ENCODE data around the gene TBC1D22A. TPM values are rescaled to one million over a fixed set of nuclear protein-coding genes. Genes with fewer than 3 reads are reported as not detected.

The TBC1D22A gene
- polyA plus RNA-seq, 1 donor from 2014 or later: 9.3 TPM

DNA sequence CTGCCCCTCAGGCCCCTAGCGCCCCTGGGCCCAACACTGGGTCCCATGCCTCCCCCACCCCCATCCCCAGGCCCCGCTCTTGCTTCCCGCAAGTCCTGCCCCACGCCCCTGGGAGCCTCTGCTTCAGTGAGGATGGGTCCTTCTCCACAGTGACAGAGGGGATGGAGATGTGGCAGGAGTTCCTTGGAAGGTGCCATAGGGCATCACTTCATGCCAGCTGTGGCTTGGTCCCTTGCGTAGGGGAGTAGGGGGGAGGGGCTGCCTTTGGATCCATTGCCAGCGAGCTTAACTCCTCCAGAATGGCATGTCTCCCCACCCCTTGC, 9.5 kb upstream of the TBC1D22A start:
- H4K20me1 ChIP-seq (ENCODE audit: insufficient read depth): no peaks in the 10 kb centered on the region
- H3K27me3 ChIP-seq (ENCODE audit: insufficient read depth, low read depth, low read length): no peaks in the 10 kb centered on the region
- H3K4me3 ChIP-seq (ENCODE audit: low read length): no peak overlapping the region
- TF ChIP-seq SMC3 (conservative IDR thresholded peaks at IDR 0.05; ENCODE audit: poor library complexity): no peak
- no peak for TF ChIP-seq CTCF (IDR thresholded peaks at IDR 0.05; ENCODE audit: poor library complexity, severe bottlenecking)
- no peak for TF ChIP-seq RAD21 (conservative IDR thresholded peaks at IDR 0.05)
- no peak for TF ChIP-seq POLR2AphosphoS5 (IDR thresholded peaks at IDR 0.05)
- no peak for TF ChIP-seq EZH2 (IDR thresholded peaks at IDR 0.05; ENCODE audit: borderline replicate concordance, insufficient read depth, low read length, poor library complexity, severe bottlenecking)
- TF ChIP-seq REST (IDR thresholded peaks at IDR 0.05; ENCODE audit: borderline replicate concordance): no peak
- TF ChIP-seq MXI1 (conservative IDR thresholded peaks at IDR 0.05; ENCODE audit: poor library complexity, severe bottlenecking): no peak
- no peak for TF ChIP-seq TAF1 (IDR thresholded peaks at IDR 0.05; ENCODE audit: low read depth)
- TF ChIP-seq EP300 (conservative IDR thresholded peaks at IDR 0.05; ENCODE audit: poor library complexity, severe bottlenecking): no peak
- no peaks in the 10 kb centered on the region for H3K9me2 ChIP-seq (ENCODE audit: insufficient read depth, low read length)
- no peak overlapping the region for H3K4me2 ChIP-seq (ENCODE audit: low read length)
- H3K9me3 ChIP-seq (ENCODE audit: low read length): peaks cover 4% of the 10 kb centered on the region
- H2AFZ ChIP-seq (ENCODE audit: low read depth, low read length): no peak overlapping the region
- H3K27ac ChIP-seq (ENCODE audit: low read length): no peak overlapping the region
- H3K9ac ChIP-seq (ENCODE audit: low read length): no peak overlapping the region
- no peaks in the 10 kb centered on the region for H3K79me2 ChIP-seq (replicated peaks; ENCODE audit: insufficient read depth, low read length)
- H3K36me3 ChIP-seq (ENCODE audit: insufficient read depth, low read length): no peaks in the 10 kb centered on the region
- H3F3A ChIP-seq (ENCODE audit: insufficient read depth, low read length, poor library complexity, severe bottlenecking): no peaks in the 10 kb centered on the region

DNA sequence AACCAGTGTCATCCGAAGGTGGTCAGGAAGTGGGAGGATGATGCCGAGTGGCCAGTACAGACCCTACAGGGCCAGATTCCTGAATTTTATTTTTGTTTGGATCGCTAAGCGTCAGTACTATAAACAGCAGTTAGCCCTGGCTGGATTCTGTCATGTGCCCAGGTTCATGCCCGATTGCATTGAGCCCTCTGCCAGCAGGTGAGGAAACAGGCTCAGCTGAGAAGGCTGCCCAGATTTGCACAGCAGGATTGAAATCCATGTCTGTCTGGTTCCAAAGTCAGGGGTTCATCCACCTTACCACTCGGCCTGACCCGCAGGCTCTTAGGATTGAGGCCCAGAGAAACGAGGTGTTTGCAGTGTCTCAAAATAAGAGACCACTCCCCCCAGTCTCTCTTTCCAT, 9.1 kb upstream of the TBC1D22A start:
- no peak overlapping the region for H3K4me3 ChIP-seq (ENCODE audit: low read length)
- H4K20me1 ChIP-seq (ENCODE audit: insufficient read depth): no peaks in the 10 kb centered on the region
- H3K9ac ChIP-seq (ENCODE audit: low read length): no peak overlapping the region
- no peak overlapping the region for H3K27ac ChIP-seq (ENCODE audit: low read length)
- no peak overlapping the region for H3K4me2 ChIP-seq (ENCODE audit: low read length)
- TF ChIP-seq SMC3 (conservative IDR thresholded peaks at IDR 0.05; ENCODE audit: poor library complexity): no peak
- no peak for TF ChIP-seq POLR2AphosphoS5 (IDR thresholded peaks at IDR 0.05)
- no peak for TF ChIP-seq REST (IDR thresholded peaks at IDR 0.05; ENCODE audit: borderline replicate concordance)
- TF ChIP-seq RAD21 (conservative IDR thresholded peaks at IDR 0.05): no peak
- no peak for TF ChIP-seq EP300 (conservative IDR thresholded peaks at IDR 0.05; ENCODE audit: poor library complexity, severe bottlenecking)
- TF ChIP-seq CTCF (IDR thresholded peaks at IDR 0.05; ENCODE audit: poor library complexity, severe bottlenecking): no peak
- H3F3A ChIP-seq (ENCODE audit: insufficient read depth, low read length, poor library complexity, severe bottlenecking): no peaks in the 10 kb centered on the region
- H2AFZ ChIP-seq (ENCODE audit: low read depth, low read length): no peak overlapping the region
- H3K79me2 ChIP-seq (replicated peaks; ENCODE audit: insufficient read depth, low read length): no peaks in the 10 kb centered on the region
- H3K27me3 ChIP-seq (ENCODE audit: insufficient read depth, low read depth, low read length): no peaks in the 10 kb centered on the region
- H3K9me3 ChIP-seq (ENCODE audit: low read length): peaks cover 4% of the 10 kb centered on the region
- no peaks in the 10 kb centered on the region for H3K36me3 ChIP-seq (ENCODE audit: insufficient read depth, low read length)
- H3K9me2 ChIP-seq (ENCODE audit: insufficient read depth, low read length): no peaks in the 10 kb centered on the region
